Stimulated activated CD4-positive, alpha-beta T cell treated with anti-CD3 and anti-CD28 coated beads, Interleukin-1b, Interleukin-23, amount 100 ng/mL, for 4 hours (primary cell): ENCODE data around the gene CES5A.
"Not testable (repeated sequence)": the region's sequence is repeated elsewhere in the genome, so short reads cannot be mapped to it uniquely, and the experiment has no call there.

Source experiments
- DNase-seq, 2 donors: peaks; one replicate each; pipeline ENCODE4 v3.0.0-alpha.2; 2020; ENCODE audit warnings: low read depth in 2 of 2

Gene CES5A

DNA sequence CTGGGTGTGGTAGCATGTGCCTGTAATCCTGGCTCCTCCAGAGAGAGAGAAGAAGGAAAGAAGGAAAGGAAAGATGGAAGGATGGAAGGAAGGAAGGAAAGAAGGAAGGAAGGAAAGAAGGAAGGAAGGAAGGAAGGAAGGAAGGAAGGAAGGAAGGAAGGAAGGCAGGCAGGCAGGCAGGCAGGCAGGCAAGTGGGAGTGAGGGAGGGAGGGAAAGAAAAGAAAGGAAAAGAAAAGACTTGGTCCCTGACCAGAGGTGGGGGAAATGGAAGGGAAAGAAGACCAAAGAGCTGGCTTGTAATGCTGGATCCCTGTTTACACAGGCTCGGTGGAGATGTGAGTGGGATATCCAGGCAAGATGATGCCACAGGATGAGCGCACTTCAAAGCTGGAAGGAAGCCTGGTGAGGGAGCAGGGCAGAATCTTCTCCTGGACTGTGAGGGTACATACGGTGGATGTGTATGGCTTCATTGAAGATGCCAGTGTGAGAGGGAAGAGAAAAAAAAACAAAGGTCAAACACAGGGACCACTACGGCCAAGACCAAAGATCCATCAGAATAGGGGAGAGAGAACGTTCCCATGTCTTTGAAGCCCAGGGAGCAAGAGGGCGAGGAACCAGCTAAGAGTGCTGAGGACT, 44.4 kb downstream of the CES5A start:
- DNase-seq = no peak

- DNase-seq = not testable (repeated sequence)
These were observed 45.9 kb downstream of the CES5A start for GRCh38 chr16:55829232-55829631.

- DNase-seq = no peak
These were observed 46.5 kb downstream of the CES5A start for GRCh38 chr16:55828680-55829079.

DNA sequence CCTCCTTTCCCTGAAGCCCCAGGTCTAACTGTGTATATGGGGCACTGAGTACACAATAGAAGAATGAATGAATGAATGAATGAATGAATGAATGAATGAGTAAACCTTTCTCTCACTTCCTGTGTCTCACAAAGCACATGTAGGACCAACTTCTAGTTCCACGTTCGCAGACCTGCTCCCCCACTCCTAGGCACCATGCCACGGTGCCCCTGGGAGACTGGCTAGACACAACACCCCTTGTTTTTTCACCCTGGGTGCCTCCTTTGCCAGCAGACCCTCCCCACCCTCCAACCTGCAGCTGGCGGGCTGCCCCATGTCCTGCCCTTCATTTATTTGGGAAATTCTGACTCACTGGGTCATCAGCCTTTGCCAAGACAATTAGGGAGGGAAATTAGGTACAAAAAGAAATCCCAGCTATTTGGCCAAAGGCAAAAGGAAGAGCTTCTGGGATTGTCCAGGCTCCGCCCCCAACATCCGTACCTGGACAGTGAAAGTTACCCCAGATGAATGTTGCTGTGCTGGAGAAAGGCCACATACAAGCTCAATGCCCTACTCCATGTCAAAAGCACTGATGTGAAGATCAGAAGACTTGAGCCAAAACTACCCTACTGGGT, 50.0 kb downstream of the CES5A start:
- no peak for DNase-seq

- DNase-seq = no peak
These were observed 50.6 kb downstream of the CES5A start for GRCh38 chr16:55824473-55825000.

DNA sequence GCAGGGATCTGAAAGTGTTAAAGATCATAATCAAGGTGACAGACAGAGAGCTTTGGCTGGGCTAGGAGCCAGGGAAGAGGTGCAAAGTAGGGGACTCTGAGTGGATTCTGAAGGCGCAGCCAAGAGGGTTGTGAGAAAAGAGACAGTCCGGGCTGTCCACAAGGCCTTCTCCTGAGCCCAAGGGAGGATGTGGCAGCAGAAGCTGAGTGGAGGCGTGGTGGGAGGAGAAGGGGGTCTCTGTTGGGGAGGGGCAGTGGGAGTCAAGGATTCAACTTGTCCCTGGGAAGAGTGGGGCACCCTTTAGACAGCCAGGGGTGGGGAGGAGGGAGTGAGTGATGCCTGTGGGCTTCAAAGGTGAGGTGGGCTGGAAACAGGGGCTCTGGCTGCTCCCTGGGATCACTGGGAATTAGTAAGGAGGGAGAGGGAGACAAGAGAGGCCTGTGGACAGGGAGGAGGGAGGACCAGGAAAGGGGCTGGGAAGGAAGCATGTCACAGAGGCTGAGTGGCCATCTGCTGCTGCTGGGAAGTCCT, 52.8 kb downstream of the CES5A start:
- no peak for DNase-seq

GRCh38 chr16:55821210-55821609, 54.0 kb downstream of the CES5A start:
- no peak for DNase-seq

GRCh38 chr16:55820615-55821014, 54.6 kb downstream of the CES5A start:
- no peak for DNase-seq

GRCh38 chr16:55817236-55817912, 57.8 kb downstream of the CES5A start:
- no peak for DNase-seq

DNA sequence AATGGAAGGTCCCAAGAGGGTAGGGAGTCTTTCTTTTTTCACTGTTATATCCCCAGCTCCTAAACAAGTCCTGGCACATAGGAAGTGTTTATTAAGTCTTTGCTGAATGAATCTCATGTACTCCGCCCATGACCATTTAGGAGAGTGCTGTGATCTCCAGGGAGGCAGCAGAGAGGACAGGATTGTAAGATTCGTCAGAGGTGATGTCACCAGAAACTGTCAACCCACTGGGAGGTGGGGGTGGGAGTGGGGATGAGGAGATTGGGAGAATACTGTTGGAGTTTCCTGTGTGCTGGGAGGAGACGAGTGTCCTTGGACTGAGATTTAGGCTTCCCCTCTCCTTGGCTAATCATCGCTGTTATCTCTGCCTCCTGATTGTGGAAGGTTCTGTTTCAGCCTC, 59.0 kb downstream of the CES5A start:
- DNase-seq = not testable (repeated sequence)

DNA sequence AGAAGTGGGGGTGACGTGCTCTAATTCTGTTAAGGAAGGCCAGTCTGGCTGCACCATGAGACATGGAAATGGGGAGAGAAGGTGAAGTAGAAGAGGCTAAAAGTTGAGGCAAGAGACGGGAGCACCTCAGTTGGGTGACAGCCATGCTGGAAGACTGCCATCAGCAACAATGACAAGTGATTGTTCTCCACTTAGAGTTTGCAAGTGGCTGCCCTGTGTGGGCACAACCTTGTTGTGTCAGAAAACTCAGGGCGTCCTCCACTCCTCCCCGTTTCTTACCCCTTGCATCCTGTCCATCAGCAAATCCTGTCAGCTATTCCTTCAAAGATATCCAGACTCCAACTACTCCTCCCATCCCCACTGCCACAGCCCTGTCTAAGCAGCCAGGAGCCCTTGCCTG, 59.9 kb downstream of the CES5A start:
- DNase-seq = no peak

DNA sequence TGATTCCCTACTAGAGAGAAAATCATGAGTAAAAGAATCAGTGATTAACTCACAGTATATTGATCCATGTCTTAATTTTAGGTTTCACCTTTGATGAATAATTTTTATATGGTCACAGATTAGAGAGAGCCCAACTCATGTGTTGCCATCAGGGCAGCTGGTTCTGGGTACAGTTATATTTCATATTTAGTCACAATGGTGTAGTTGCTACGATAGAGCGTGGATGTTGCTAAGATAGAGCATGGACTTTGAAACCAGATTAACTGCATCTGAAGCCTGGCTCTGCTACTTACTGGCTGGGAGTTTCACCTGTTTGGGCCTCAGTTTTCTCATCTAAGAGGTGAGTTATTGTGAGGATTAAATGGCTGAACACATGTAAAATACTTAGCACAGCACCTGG, 61.0 kb downstream of the CES5A start:
- not testable (repeated sequence) for DNase-seq

GRCh38 chr16:55813730-55814129, 61.4 kb downstream of the CES5A start:
- not testable (repeated sequence) for DNase-seq

DNA sequence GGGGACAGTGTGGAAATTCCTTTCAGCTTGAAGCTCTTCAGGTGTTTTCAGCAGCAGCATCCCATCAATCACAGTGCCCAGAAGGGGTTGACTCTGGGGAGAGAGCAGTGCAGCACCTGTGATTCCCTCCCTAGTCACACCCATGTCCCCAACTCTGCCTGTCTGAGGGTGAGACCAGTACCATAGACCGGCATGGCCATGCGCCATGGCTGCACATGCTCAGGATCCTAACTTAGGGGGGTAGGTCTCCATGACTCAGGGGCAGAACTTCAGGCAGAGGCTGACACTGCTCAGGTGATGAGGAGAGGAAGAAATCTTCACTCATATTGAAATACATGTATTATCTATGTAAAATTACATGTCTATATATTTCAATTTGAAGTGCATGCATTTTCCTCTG, 62.2 kb downstream of the CES5A start:
- no peak for DNase-seq

DNA sequence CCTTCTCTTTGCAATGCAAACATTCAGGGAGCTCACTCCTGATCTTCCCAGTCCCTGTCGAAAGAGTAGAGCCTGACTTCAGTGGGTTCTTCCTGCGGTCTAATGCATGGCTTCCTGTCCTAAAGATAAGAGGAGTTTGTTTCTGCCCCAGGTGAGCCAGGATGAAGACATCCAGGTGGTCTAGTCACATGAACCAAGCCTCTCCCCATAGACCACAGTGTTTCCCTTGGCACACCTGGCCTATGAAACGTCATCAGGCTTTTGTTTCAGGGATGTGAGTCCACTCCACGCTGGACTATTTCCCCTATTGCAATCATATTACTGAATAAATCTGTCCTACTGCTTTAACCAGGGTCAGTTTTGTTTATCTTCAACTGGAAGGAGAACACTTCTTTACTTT, 63.4 kb downstream of the CES5A start:
- DNase-seq = no peak

DNA sequence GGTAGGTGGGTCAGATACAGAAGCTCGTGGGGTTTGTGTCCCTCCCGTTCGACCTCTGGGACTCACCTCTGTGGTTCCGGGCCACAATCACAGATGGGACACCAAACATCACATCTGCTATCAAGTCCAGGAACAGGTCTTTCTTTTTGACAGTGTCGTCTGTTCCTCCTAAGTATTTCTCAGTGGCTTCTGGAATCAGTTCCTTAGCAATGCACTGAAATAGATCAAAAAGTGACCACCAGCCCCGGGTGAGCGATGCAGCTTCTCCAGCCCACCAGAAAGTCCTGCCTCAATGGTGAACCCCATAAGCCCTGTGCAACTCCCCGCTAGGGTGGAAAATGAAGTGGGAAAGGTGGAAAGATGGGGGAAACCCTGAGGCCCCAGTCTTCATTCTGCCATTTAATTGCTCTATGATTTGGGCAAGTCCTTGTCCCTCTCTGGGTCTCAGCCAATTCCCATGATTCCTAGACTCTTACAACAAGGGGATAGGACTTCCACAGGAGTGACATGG, 64.7 kb downstream of the CES5A start:
- DNase-seq = no peak

DNA sequence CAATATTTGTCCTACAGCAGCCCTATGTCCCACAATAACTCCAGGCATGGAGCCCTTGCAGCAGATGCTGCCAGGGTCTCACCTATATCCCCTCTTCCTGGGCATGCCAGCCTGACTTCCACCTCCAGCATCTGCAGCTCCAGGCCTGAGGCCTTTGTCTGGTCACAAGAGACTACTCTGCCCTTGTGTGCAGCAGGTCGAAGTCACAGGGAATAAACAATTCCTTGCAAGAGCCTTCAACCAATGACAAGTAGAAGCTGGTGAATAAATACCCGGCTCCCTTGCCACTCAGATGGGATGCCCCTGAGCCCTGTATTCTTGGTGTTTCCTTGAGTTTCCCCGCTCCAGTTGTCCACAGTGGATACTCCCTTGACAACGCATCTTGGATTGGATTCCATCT, 65.3 kb downstream of the CES5A start:
- DNase-seq = no peak

GRCh38 chr16:55809386-55809785, 65.8 kb downstream of the CES5A start:
- no peak for DNase-seq

GRCh38 chr16:55808286-55808685, 66.9 kb downstream of the CES5A start:
- not testable (repeated sequence) for DNase-seq

- DNase-seq = not testable (repeated sequence)
These were observed 70.1 kb downstream of the CES5A start for GRCh38 chr16:55805104-55805503.

GRCh38 chr16:55803681-55804080, 71.5 kb downstream of the CES5A start:
- DNase-seq = not testable (repeated sequence)
